ENCODE data around the gene AP4E1.

DNA sequence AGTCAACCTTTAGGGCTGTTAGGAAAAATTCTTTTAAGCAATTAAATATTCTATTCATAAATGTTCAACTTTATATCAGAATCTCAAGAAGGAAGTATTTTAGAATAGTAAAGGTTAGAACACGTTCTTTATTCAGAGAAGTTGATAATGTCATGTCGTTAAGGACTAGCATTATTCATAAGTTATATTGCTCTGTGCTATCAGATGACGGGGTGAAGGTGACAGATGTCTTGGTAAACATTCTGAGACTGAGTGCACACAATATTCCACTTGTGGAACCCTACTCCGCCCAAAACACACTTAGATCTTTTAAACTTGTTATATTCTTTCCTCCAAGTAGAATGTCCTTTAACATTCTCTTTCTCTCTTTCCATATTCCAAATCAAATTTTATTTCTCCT lies 7.9 kb downstream of the AP4E1 start:
- TF ChIP-seq CTCF (conservative IDR thresholded peaks at IDR 0.05; ENCODE audit: low read length) (no peak), EZH2phosphoT487 (IDR thresholded peaks at IDR 0.05; ENCODE audit: borderline replicate concordance) (no peak)
